Liver (tissue), 9 donors: ENCODE data around the gene IFNGR2. TPM values are rescaled to one million over a fixed set of nuclear protein-coding genes. Genes with fewer than 3 reads are reported as not detected.
A peak's percentile ranks its signal among the peaks of the same experiment; 100 is the strongest.

ENCODE experiments used
- DNase-seq: peaks from one replicate; pipeline ENCODE4 v3.0.0-alpha.2; 2017; ENCODE audit warnings: low spot score
- H3K27ac ChIP-seq, 2 donors: one replicate each; pipeline ENCODE4 v1.7.0; 2013; ENCODE audit warnings: inconsistent platforms in 2 of 2, low read length in 2 of 2, control low read depth in 1 of 2, low read depth in 1 of 2, mild to moderate bottlenecking in 1 of 2
- H3K27me3 ChIP-seq, 4 donors: one replicate each; pipeline versions ENCODE4 v1.6.1 to v1.7.0; 2013; ENCODE audit warnings: low read length in 3 of 4, inconsistent platforms in 1 of 4, mild to moderate bottlenecking in 1 of 4, moderate library complexity in 1 of 4; ENCODE audit not compliant: control insufficient read depth in 4 of 4, insufficient read depth in 4 of 4
- H3K36me3 ChIP-seq, 4 donors: one replicate each; pipeline versions ENCODE4 v1.6.1 to v1.7.0; 2013; ENCODE audit warnings: low read length in 3 of 4, mild to moderate bottlenecking in 3 of 4, low read depth in 1 of 4, moderate library complexity in 1 of 4; ENCODE audit not compliant: control insufficient read depth in 4 of 4, insufficient read depth in 3 of 4
- H3K4me1 ChIP-seq, 4 donors: one replicate each; pipeline versions ENCODE4 v1.6.1 to v1.7.0; 2013; ENCODE audit warnings: low read length in 3 of 4, mild to moderate bottlenecking in 3 of 4, moderate library complexity in 1 of 4; ENCODE audit not compliant: control insufficient read depth in 4 of 4, insufficient read depth in 4 of 4
- H3K4me3 ChIP-seq, 3 donors: one replicate each; pipeline versions ENCODE4 v1.6.1 to v1.7.0; 2013; ENCODE audit warnings: low read length in 3 of 3, control low read depth in 1 of 3, low read depth in 1 of 3, mild to moderate bottlenecking in 1 of 3
- H3K9ac ChIP-seq, 2 donors: one replicate each; pipeline ENCODE4 v1.7.0; 2013; ENCODE audit warnings: low read length in 2 of 2, mild to moderate bottlenecking in 2 of 2, moderate library complexity in 2 of 2, control low read depth in 1 of 2, low read depth in 1 of 2
- H3K9me3 ChIP-seq, 4 donors: one replicate each; pipeline versions ENCODE4 v1.6.1 to v1.7.0; 2013; ENCODE audit warnings: low read length in 3 of 4; ENCODE audit not compliant: control insufficient read depth in 4 of 4
- CTCF ChIP-seq: fragments of 150-350 bp; IDR thresholded peaks from 2 replicates; pipeline ENCODE4 v1.5.1; 2017; ENCODE audit warnings: improper control_type of control experiment, low read depth, low read length; ENCODE audit not compliant: missing input control
- FOXA1 ChIP-seq: IDR thresholded peaks from 2 replicates; pipeline ENCODE4 v1.6.1; 2016; ENCODE audit warnings: antibody characterized with exemption
- FOXA2 ChIP-seq: IDR thresholded peaks from 2 replicates; pipeline ENCODE4 v1.6.1; 2016; ENCODE audit warnings: antibody characterized with exemption
- JUND ChIP-seq, 2 donors: IDR thresholded peaks; 2 replicates each; pipeline ENCODE4 v1.6.1; 2016; ENCODE audit warnings: antibody characterized with exemption in 2 of 2
- NR2F2 ChIP-seq: IDR thresholded peaks from 2 replicates; pipeline ENCODE4 v1.6.1; 2016; ENCODE audit warnings: antibody characterized with exemption
- RAD21 ChIP-seq, 2 donors: IDR thresholded peaks; 2 replicates each; pipeline ENCODE4 v1.6.1; 2016; ENCODE audit warnings: antibody characterized with exemption in 2 of 2, mild to moderate bottlenecking in 2 of 2
- RXRA ChIP-seq, 2 donors: IDR thresholded peaks; 2 replicates each; pipeline ENCODE4 v1.6.1; 2017 to 2018; ENCODE audit warnings: antibody characterized with exemption in 2 of 2, mild to moderate bottlenecking in 1 of 2
- SP1 ChIP-seq: IDR thresholded peaks from 2 replicates; pipeline ENCODE4 v1.6.1; 2018; ENCODE audit warnings: antibody characterized with exemption, mild to moderate bottlenecking
- YY1 ChIP-seq: IDR thresholded peaks from 2 replicates; pipeline ENCODE4 v1.6.1; 2016; ENCODE audit warnings: antibody characterized with exemption, mild to moderate bottlenecking
- WGBS: extraction: QIAGEN DNeasy Blood & Tissue Kit; methylation state at CpG from one replicate; pipeline ENCODE4 v1.1.7; 2013; 5-methylcytosine and 5-hydroxymethylcytosine counted together
- polyA plus RNA-seq, 2 donors: library from polyadenylated mRNA; stranded (reverse) in 1 of 2; unstranded in 1 of 2; fragments of 200-250 nt in 1 of 2; fragments of >200 nt in 1 of 2; fragmentation: Nextera tagmentation in 1 of 2; extraction: Ambion mirVana in 1 of 2; gene quantifications; one replicate each; pipeline versions ENCODE4 v1.2.1 to v1.2.3, GENCODE V29; 2013 to 2015
- total RNA-seq, 2 donors: library from RNA; depleted of rRNA; stranded (reverse); fragments of >200 nt; gene quantifications; one replicate each; pipeline ENCODE4 v1.2.3, GENCODE V29; 2014
- TF ChIP-seq, protein P1 (sequence below): IDR thresholded peaks from 2 replicates; pipeline ENCODE4 v1.6.1; 2016; ENCODE audit warnings: antibody characterized with exemption, mild to moderate bottlenecking
- donor health status: healthy.
- donor health status: healthy.
- donor health status: healthy.
- donor health status: healthy.
- donor health status: healthy.

Gene IFNGR2
- total and polyA plus RNA-seq, 4 donors, result 23.0 to 24.3 (median 23.4) TPM

GRCh38 chr21:33480481-33481103 is 77.4 kb downstream of the IFNGR2 start:
- Histone ChIP-seq H3K27me3 (no peaks in the 10 kb centered on the region), H3K9ac (peak overlapping the region; percentile 37 to 93), H3K9me3 (no peaks in the 10 kb centered on the region), H3K36me3 (no peaks in the 10 kb centered on the region), H3K4me1 (peaks cover 2 to 13% (median 7%) of the 10 kb centered on the region in 4 donors), H3K27ac (peak overlapping the region; percentile 47 to 76), H3K4me3 (peak overlapping the region; percentile 66 to 91 (median 76))
- WGBS, result 14% methylated on average over 17 of the region's 17 CpGs
- no peak for TF ChIP-seq YY1
- TF ChIP-seq FOXA1, result no peak
- TF ChIP-seq RXRA (IDR thresholded peaks at IDR 0.05), result peak in 1 of 2 donors; percentile 7
- no peak for DNase-seq

- H3K27me3 ChIP-seq, result no peaks in the 10 kb centered on the region
- no peak overlapping the region for H3K27ac ChIP-seq
- no peak for DNase-seq
- no peaks in the 10 kb centered on the region for H3K9me3 ChIP-seq
- H3K9ac ChIP-seq, result no peak overlapping the region
- no peak overlapping the region for H3K4me3 ChIP-seq
- no peaks in the 10 kb centered on the region for H3K36me3 ChIP-seq
- peaks cover 2 to 13% (median 7%) of the 10 kb centered on the region in 4 donors for H3K4me1 ChIP-seq
- 91% methylated on average over 9 of the region's 9 CpGs for WGBS
- TF ChIP-seq RAD21 (IDR thresholded peaks at IDR 0.05), result no peak
- no peak for TF ChIP-seq NR2F2
- TF ChIP-seq FOXA1, result no peak
- TF ChIP-seq, protein P1, sequence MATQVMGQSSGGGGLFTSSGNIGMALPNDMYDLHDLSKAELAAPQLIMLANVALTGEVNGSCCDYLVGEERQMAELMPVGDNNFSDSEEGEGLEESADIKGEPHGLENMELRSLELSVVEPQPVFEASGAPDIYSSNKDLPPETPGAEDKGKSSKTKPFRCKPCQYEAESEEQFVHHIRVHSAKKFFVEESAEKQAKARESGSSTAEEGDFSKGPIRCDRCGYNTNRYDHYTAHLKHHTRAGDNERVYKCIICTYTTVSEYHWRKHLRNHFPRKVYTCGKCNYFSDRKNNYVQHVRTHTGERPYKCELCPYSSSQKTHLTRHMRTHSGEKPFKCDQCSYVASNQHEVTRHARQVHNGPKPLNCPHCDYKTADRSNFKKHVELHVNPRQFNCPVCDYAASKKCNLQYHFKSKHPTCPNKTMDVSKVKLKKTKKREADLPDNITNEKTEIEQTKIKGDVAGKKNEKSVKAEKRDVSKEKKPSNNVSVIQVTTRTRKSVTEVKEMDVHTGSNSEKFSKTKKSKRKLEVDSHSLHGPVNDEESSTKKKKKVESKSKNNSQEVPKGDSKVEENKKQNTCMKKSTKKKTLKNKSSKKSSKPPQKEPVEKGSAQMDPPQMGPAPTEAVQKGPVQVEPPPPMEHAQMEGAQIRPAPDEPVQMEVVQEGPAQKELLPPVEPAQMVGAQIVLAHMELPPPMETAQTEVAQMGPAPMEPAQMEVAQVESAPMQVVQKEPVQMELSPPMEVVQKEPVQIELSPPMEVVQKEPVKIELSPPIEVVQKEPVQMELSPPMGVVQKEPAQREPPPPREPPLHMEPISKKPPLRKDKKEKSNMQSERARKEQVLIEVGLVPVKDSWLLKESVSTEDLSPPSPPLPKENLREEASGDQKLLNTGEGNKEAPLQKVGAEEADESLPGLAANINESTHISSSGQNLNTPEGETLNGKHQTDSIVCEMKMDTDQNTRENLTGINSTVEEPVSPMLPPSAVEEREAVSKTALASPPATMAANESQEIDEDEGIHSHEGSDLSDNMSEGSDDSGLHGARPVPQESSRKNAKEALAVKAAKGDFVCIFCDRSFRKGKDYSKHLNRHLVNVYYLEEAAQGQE, result no peak
- TF ChIP-seq JUND (IDR thresholded peaks at IDR 0.05), result no peak
- TF ChIP-seq FOXA2, result no peak
- TF ChIP-seq CTCF, result no peak
- TF ChIP-seq SP1, result no peak
These were observed 78.2 kb downstream of the IFNGR2 start for GRCh38 chr21:33481314-33481943.

Other genes starting within 250 kb of the IFNGR2 start
- gene IFNAR2, start 173.5 kb upstream of the IFNGR2 start, total RNA-seq, result 10 to 100 TPM; 15.6 to 17.0 TPM
- gene IFNAR2, start 173.5 kb upstream of the IFNGR2 start, polyA plus RNA-seq, result 10 to 100 TPM; 12.6 to 13.6 TPM
- 10 to 100 TPM; 19.2 to 22.1 TPM for gene IL10RB, start 137.0 kb upstream of the IFNGR2 start, total RNA-seq
- gene IL10RB, start 137.0 kb upstream of the IFNGR2 start, polyA plus RNA-seq, result 10 to 100 TPM; 16.1 to 18.5 TPM
- gene IFNAR1, start 78.4 kb upstream of the IFNGR2 start, total RNA-seq, result 10 to 100 TPM; 31.1 to 39.5 TPM
- 10 to 100 TPM; 52.8 to 54.3 TPM for gene IFNAR1, start 78.4 kb upstream of the IFNGR2 start, polyA plus RNA-seq
- gene TMEM50B, start 76.6 kb downstream of the IFNGR2 start, total RNA-seq, result 10 to 100 TPM; 28.1 to 31.8 TPM
- gene TMEM50B, start 76.6 kb downstream of the IFNGR2 start, polyA plus RNA-seq, result 10 to 100 TPM; 11.8 to 31.8 TPM
- gene DNAJC28, start 88.3 kb downstream of the IFNGR2 start, total RNA-seq, result 1 to 10 TPM; 2.6 to 3.2 TPM
- 1 to 10 TPM in 1 of 2 donors, under 1 TPM in 1; 0.83 to 2.9 TPM for gene DNAJC28, start 88.3 kb downstream of the IFNGR2 start, polyA plus RNA-seq
- gene GART, start 138.7 kb downstream of the IFNGR2 start, total RNA-seq, result 10 to 100 TPM; 44.7 to 76.8 TPM
- 10 to 100 TPM; 15.7 to 19.2 TPM for gene GART, start 138.7 kb downstream of the IFNGR2 start, polyA plus RNA-seq
- 100 to 1,000 TPM; 128 to 186 TPM for gene SON, start 139.6 kb downstream of the IFNGR2 start, total RNA-seq
- 100 to 1,000 TPM in 1 of 2 donors, 10 to 100 TPM in 1; 42.7 to 264 TPM for gene SON, start 139.6 kb downstream of the IFNGR2 start, polyA plus RNA-seq
- 10 to 100 TPM in 1 of 2 donors, 1 to 10 TPM in 1; 9.9 to 22.6 TPM for gene DONSON, start 185.3 kb downstream of the IFNGR2 start, total RNA-seq
- 1 to 10 TPM; 4.8 to 6.8 TPM for gene DONSON, start 185.3 kb downstream of the IFNGR2 start, polyA plus RNA-seq
- 10 to 100 TPM in 1 of 2 donors, 1 to 10 TPM in 1; 8.3 to 14.7 TPM for gene CRYZL1, start 238.3 kb downstream of the IFNGR2 start, total RNA-seq
- gene CRYZL1, start 238.3 kb downstream of the IFNGR2 start, polyA plus RNA-seq, result 10 to 100 TPM in 1 of 2 donors, 1 to 10 TPM in 1; 6.8 to 18.1 TPM
- 100 to 1,000 TPM in 1 of 2 donors, 10 to 100 TPM in 1; 52.0 to 112 TPM for gene ITSN1, start 239.1 kb downstream of the IFNGR2 start, total RNA-seq
- 10 to 100 TPM; 20.3 to 28.3 TPM for gene ITSN1, start 239.1 kb downstream of the IFNGR2 start, polyA plus RNA-seq